Activated gamma-delta T cell (primary cell): ENCODE results near the gene R3HCC1L.

Experiments
- DNase-seq: peaks from one replicate; lab custom pipeline; 2025; lab: John Stamatoyannopoulos, UW
- total RNA-seq, 2 donors: gene quantifications; one replicate each; lab custom pipeline; 2026; lab: John Stamatoyannopoulos, UW

Gene R3HCC1L
- 58.8 to 64.5 reads per million in 2 donors for total RNA-seq

GRCh38 chr10:98134431-98135221 is at the start of gene R3HCC1L:
R3HCC1L (plus strand) TSS chr10:98134657; CDS start chr10:98208115, 73,458 bp downstream.
- DNase-seq = peak; percentile 76

GRCh38 chr10:98085238-98085637 is 49.2 kb upstream of the R3HCC1L start:
- DNase-seq = no peak

DNA sequence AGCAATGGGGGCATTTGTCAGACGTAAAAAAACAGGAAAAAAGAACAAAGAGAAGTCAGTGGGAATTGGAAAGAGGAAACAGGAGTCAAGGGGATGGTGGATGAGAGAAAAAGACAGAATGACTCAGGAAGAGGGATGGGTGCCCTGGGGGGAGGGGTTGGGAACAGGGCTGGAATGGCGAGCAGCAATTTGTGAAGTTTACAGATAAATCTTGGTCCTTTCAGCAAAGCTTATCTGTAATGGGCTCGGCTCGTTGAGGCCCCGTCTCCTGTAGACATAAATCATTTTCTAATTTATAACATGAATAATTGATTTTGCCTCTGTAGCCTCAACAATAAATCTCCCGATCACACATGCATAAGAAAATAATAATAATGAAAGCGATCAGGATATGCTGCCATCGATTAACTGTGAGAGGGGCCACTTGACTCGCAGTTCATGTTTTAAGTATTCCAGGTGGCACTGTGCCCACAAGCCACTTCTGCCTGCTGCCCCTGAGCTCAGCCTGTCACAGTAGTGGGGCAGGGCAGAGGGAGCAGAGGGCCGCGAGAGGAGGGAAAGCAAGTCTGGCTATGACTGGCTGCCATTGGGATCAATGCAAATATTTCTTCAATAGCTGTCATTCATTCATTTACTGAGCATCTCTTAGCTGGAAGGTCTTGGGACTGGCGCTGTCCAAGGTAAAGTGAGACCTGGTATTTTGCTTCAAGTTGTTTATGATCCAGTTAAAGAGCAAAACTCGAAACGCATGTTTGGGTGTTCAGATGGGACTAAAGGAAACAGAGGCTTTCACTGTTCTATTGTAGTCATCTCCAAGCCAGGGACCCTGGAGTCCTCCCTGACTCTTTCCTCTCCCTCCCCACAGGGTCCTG is 47.4 kb upstream of the R3HCC1L start:
- no peak for DNase-seq

DNA sequence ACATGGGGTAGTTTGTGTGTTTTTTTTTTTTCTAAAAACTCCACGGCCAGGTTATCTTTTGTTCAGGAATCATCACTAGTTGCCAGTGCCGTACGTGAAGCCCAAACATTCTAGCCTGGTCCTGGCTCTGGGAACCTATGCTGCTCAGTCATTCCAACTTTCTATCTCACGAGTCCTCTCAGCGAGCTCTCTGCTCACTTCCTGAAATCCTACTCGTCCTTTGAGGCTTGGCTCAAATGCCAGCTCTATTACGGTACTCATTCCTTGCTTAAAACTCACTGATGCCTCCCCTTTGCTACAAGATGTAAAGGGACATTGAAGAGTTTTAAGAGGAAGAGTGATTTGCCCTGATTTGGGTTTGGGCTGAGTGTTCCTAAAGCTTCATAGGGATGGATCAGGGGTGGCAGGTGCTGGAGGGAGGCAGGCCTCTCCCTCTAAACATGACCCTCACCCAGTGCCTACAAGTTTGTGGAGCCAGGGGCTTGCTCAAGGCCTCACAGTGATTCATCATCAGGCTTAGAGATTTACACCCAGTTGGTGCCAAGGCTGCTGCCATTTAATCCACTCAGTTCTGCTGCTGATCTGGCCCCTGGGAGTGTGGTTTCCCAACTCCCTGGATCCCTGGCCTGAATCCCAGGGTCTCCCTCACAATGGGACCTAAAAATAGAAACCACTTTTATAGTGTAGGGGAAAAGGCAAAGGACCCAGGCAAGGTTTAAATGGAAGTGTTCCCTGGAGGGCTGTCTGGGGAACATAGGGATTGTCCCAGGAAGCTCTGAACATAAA is 46.1 kb upstream of the R3HCC1L start:
- DNase-seq = no peak

DNA sequence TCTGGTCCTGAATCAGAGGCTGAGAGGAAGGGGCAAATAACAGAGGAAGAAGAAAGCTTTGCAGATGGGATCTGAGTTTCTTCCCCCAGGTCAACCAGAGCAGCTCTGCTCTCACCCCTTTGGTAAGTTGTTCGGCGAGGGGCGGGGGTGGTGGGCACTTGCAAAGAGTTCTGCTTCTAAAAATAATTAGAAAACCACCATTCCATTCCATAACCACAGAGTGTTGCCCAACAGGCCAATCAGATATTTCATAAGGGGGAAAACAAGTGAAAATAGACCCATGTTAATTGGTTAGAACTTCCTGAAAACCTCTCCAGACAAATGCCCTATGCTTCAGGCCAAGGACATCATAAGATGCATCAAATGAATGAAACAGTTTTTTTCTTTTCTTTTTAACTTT is 43.6 kb upstream of the R3HCC1L start:
- no peak for DNase-seq

- DNase-seq = no peak
Measured at GRCh38 chr10:98096316-98096715, 38.1 kb upstream of the R3HCC1L start.

- no peak for DNase-seq
Measured at GRCh38 chr10:98096731-98097130, 37.7 kb upstream of the R3HCC1L start.

- DNase-seq = no peak
Measured at GRCh38 chr10:98097175-98097574, 37.3 kb upstream of the R3HCC1L start.

GRCh38 chr10:98097616-98098015 is 36.8 kb upstream of the R3HCC1L start:
- DNase-seq = no peak

DNA sequence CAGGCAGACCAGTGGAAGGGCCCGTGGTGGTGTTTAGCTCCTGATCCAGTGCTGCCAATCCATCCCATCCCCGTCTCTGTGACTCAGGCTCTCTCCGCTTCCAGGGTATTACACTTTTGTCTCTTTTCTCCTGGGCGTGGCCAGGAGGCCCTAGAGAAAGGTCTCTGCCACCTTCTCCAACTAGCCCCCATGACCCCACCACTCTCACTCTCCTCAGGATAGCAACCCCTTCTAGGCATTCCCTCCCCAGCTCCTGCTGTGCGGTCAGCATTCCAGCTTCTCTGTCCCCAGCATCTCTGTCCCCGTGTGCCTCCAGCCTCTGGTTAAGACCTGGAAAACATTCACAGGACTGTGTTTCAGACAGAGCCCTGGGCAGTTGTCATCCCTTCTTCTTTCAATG is 36.2 kb upstream of the R3HCC1L start:
- DNase-seq = no peak

DNA sequence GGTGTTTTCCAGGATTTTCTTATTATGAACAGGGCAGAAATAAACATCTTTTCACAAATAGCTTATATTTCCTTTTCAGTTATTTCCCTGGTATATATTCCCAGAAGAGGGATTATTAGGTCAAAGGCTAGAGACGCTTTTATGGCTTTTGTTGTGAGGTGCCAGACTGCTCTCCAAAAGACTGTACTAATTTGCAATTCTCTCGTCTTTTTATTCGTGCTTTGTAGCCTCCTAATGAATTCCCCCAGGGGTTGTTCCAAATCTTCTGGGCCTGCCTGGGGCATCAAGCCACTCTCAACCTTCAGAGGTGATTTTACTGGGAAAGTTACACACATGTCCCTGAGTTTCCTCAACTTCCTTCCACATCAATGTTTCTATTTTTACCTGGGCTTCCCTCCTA is 34.0 kb upstream of the R3HCC1L start:
- no peak for DNase-seq

DNA sequence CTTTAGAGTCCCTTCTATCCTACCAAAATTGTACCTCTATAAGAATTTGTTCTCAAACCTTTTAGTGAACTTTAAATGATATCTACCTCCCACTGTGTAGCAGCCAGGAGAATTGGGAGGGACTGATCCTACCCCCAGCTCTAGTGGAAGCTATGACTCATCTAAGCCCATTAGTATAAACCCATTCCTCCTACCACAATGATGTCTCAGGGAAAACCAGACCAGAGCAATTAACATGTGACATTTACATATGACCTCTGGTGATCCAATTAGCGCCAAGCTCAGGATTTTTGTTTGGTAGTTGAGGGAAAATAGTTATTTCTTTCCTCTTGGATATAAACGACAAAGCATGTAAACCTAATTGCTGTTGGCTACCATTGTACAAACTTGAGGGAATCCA is 33.1 kb upstream of the R3HCC1L start:
- DNase-seq = no peak

GRCh38 chr10:98104125-98104524 is 30.3 kb upstream of the R3HCC1L start:
- no peak for DNase-seq

- no peak for DNase-seq
Measured at GRCh38 chr10:98106531-98106930, 27.9 kb upstream of the R3HCC1L start.

DNA sequence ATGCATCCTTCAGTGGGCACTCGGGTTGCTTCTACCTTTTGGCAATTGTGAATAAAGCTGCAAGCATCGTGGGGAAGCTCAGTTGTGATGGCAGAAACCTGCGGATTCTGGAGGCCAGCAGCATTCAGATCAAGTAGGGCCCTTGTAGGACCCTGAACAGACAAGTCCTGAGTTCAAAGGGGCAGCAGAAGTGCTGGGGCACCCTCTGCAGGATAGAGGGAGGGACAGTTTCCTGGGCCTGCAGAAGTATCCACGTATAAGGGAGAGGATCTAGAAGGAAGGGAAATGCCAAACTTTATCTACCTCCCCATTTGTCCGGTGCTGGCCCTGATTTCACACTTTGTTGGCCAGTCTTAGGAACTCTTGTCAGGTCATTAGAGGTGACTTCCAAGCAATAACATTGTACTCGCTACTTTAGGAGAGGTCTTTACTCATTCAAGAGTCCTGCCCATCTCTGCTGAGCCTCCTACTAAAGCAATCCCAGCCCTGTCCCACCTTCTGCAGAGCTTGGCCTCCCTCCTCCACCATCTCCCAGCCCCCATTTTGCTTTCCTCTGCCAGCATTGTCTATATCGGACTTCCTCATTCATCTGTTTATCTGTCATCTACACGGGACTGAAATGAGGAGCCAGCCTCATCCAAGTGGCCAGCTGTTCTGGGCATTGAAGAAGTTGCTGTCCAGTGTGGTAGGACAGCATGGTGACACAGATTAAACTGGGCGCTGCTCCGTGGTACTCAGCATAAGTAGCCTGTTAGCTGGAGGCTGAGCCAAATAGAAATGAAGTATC is 26.6 kb upstream of the R3HCC1L start:
- DNase-seq = no peak

DNA sequence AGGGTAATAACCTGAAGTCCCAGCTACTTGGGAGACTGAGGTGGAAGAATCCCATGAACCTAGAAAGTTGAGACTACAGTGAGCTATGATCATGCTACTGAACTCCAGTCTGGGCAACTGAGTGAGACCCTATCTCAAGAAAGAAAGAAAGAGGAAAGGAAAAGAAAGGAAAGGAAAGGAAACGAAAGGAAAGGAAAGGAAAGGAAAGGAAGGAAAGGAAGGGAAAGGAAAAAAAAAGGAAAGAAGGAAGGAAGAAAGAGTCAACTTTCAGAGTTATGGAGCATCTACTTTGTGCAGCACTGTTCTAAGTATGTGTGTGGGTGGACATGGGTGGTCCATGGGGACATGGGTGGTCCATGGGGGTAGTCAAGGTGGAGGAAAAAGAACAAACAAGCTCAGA is 24.1 kb upstream of the R3HCC1L start:
- no peak for DNase-seq

DNA sequence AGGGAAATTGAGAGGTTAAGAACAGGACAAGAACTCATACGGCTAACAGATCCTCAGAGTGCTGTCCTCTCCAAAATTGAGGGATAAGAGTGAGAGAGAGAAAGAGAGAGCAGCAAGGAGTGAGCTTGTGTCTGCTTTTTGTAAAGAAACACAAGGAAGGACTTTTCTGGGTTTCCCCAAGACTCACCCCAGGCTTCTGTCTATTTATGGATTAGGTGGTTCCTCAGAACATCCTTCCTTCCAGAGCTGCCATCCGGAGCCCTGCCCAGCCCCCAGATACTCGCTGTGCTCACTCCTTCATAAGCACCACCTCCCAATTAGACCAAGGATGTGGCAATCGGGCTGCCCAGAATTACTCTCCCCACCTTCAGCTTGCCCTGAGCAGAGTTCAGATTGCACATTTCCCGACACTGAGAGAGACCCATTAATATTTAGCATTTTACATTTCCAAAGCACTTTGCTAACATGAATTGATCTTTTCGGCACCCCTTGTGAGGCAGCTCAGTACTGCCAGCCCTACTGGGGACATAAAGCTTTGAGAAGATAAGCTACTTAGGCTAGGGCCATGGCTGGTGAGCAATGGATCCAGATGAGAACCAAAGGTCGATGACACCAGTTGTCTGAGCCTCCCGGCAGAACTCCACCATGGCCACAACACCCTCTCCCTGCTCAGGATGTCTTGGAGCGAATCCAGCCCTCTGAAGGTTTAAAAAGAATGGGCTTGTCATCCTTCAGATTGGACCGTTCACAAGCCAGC is 19.2 kb upstream of the R3HCC1L start:
- no peak for DNase-seq

DNA sequence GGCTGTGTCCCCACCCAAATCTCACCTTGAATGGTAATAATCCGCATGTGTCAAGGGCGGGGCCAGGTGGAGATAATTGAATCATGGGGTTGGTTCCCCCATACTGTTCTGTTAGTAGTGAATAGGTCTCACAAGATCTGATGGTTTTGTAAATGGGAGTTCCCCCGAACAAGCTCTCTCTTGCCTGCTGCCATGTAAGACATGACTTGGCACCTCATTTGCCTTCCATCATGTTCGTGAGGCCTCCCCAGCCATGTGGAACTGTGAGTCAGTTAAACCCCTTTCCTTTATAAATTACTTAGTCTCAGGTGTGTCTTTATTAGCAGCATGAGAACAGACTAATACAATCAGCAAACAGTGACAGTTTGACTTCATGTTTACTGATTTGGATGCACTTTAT is 14.6 kb upstream of the R3HCC1L start:
- DNase-seq = no peak

GRCh38 chr10:98125940-98126631 is 8.4 kb upstream of the R3HCC1L start:
- DNase-seq = no peak

GRCh38 chr10:98128802-98129201 is 5.7 kb upstream of the R3HCC1L start:
- no peak for DNase-seq
